ENCODE measurements around the gene PKM.

PKM gene

GRCh38 chr15:72166716-72167417, 64.1 kb downstream of the PKM start:
- no peak for TF ChIP-seq CTCF (IDR thresholded peaks at IDR 0.05; ENCODE audit: low read depth, low read length, missing control alignments)
- H3K4me3 ChIP-seq (ENCODE audit: low read depth, low read length), result no peak overlapping the region
- in situ Hi-C loops (cut with HindIII; ENCODE audit: low sequenced_read_pairs), result no loop called here
- DNase-seq (ENCODE audit: low read depth), result no peak

GRCh38 chr15:72163719-72164118, 67.3 kb downstream of the PKM start:
- in situ Hi-C loops (cut with HindIII; ENCODE audit: low sequenced_read_pairs), result no loop called here
- DNase-seq (ENCODE audit: low read depth), result no peak
- no peak overlapping the region for H3K4me3 ChIP-seq (ENCODE audit: low read depth, low read length)
- TF ChIP-seq CTCF (IDR thresholded peaks at IDR 0.05; ENCODE audit: low read depth, low read length, missing control alignments), result no peak

GRCh38 chr15:72162569-72162968, 68.4 kb downstream of the PKM start:
- DNase-seq (ENCODE audit: low read depth), result no peak
- in situ Hi-C loops (cut with HindIII; ENCODE audit: low sequenced_read_pairs), result no loop called here
- no peak overlapping the region for H3K4me3 ChIP-seq (ENCODE audit: low read depth, low read length)
- no peak for TF ChIP-seq CTCF (IDR thresholded peaks at IDR 0.05; ENCODE audit: low read depth, low read length, missing control alignments)

- no peak for DNase-seq (ENCODE audit: low read depth)
- H3K4me3 ChIP-seq (ENCODE audit: low read depth, low read length), result no peak overlapping the region
- in situ Hi-C loops (cut with HindIII; ENCODE audit: low sequenced_read_pairs), result no loop called here
- no peak for TF ChIP-seq CTCF (IDR thresholded peaks at IDR 0.05; ENCODE audit: low read depth, low read length, missing control alignments)
Observed at GRCh38 chr15:72161361-72162132, 69.4 kb downstream of the PKM start.

GRCh38 chr15:72160696-72161245, 70.2 kb downstream of the PKM start:
- no peak for TF ChIP-seq CTCF (IDR thresholded peaks at IDR 0.05; ENCODE audit: low read depth, low read length, missing control alignments)
- in situ Hi-C loops (cut with HindIII; ENCODE audit: low sequenced_read_pairs), result no loop called here
- no peak for DNase-seq (ENCODE audit: low read depth)
- no peak overlapping the region for H3K4me3 ChIP-seq (ENCODE audit: low read depth, low read length)

- TF ChIP-seq CTCF (IDR thresholded peaks at IDR 0.05; ENCODE audit: low read depth, low read length, missing control alignments), result no peak
- no peak overlapping the region for H3K4me3 ChIP-seq (ENCODE audit: low read depth, low read length)
- no peak for DNase-seq (ENCODE audit: low read depth)
- in situ Hi-C loops (cut with HindIII; ENCODE audit: low sequenced_read_pairs), result no loop called here
Observed at GRCh38 chr15:72156928-72157327, 74.1 kb downstream of the PKM start.
